Stimulated activated CD8-positive, alpha-beta memory T cell treated with anti-CD3 and anti-CD28 coated beads, Interleukin-12 subunit alpha, Interleukin-12 subunit beta, amount 100 ng/mL, for 1 hour (primary cell): ENCODE results near the gene SPC24.
"Not testable (repeated sequence)": the region's sequence is repeated elsewhere in the genome, so short reads cannot be mapped to it uniquely, and the experiment has no call there.

ENCODE experiments used
- DNase-seq: peaks from one replicate; pipeline ENCODE4 v3.0.0-alpha.2; 2020; ENCODE audit warnings: low read depth

Gene SPC24

GRCh38 chr19:11125994-11126685 lies 29.4 kb downstream of the SPC24 start:
- peak; percentile 71 for DNase-seq

- DNase-seq, result not testable (repeated sequence)
Observed at GRCh38 chr19:11124157-11124556, 31.4 kb downstream of the SPC24 start.

- DNase-seq, result no peak
Observed at GRCh38 chr19:11123114-11123513, 32.5 kb downstream of the SPC24 start.

GRCh38 chr19:11121963-11122362 lies 33.6 kb downstream of the SPC24 start:
- DNase-seq, result not testable (repeated sequence)

GRCh38 chr19:11116507-11116906 lies 39.1 kb downstream of the SPC24 start:
- DNase-seq, result no peak

GRCh38 chr19:11115895-11116446 lies 39.6 kb downstream of the SPC24 start:
- no peak for DNase-seq

GRCh38 chr19:11115042-11115441 lies 40.5 kb downstream of the SPC24 start:
- no peak for DNase-seq

- DNase-seq, result no peak
Observed at GRCh38 chr19:11113140-11113708, 42.4 kb downstream of the SPC24 start.

GRCh38 chr19:11111771-11112144 lies 43.8 kb downstream of the SPC24 start:
- no peak for DNase-seq

- no peak for DNase-seq
Observed at GRCh38 chr19:11111117-11111770, 44.3 kb downstream of the SPC24 start.

- no peak for DNase-seq
Observed at GRCh38 chr19:11108746-11109145, 46.8 kb downstream of the SPC24 start.

- DNase-seq, result no peak
Observed at GRCh38 chr19:11106477-11106876, 49.1 kb downstream of the SPC24 start.

- DNase-seq, result no peak
Observed at GRCh38 chr19:11105014-11105636, 50.5 kb downstream of the SPC24 start.

GRCh38 chr19:11103667-11104066 lies 51.9 kb downstream of the SPC24 start:
- not testable (repeated sequence) for DNase-seq

GRCh38 chr19:11102944-11103343 lies 52.6 kb downstream of the SPC24 start:
- DNase-seq, result no peak

GRCh38 chr19:11101057-11101456 lies 54.5 kb downstream of the SPC24 start:
- no peak for DNase-seq

GRCh38 chr19:11100049-11100448 lies 55.5 kb downstream of the SPC24 start:
- no peak for DNase-seq

- DNase-seq, result no peak
Observed at GRCh38 chr19:11098861-11099260, 56.7 kb downstream of the SPC24 start.

- no peak for DNase-seq
Observed at GRCh38 chr19:11098327-11098726, 57.3 kb downstream of the SPC24 start.

GRCh38 chr19:11097367-11097766 lies 58.2 kb downstream of the SPC24 start:
- not testable (repeated sequence) for DNase-seq

GRCh38 chr19:11096210-11096841 lies 59.3 kb downstream of the SPC24 start:
- DNase-seq, result no peak
